SK-MEL-5 (cell line): ENCODE results near the gene CGRRF1. TPM values are rescaled to one million over a fixed set of nuclear protein-coding genes. Genes with fewer than 3 reads are reported as not detected.

Experiments used
- total RNA-seq: library from RNA; depleted of rRNA; stranded (reverse); fragments of >200 nt; shearing (Covaris generic); gene quantifications from 2 replicates; pipeline ENCODE4 v1.2.3, GENCODE V29; 2014; rRNA removed

CGRRF1 gene
- total RNA-seq, 1 experiment from 2014 or later = 19.3 TPM

Other genes starting within 250 kb of the CGRRF1 start
- gene CDKN3, start 112.9 kb upstream of the CGRRF1 start, total RNA-seq = 55.2 and 64.0 TPM in 2 replicates
- 147 and 155 TPM in 2 replicates for gene CNIH1, start 68.5 kb upstream of the CGRRF1 start, total RNA-seq
- gene GMFB, start 20.9 kb upstream of the CGRRF1 start, total RNA-seq = 83.9 and 102 TPM in 2 replicates
- 16.2 and 18.0 TPM in 2 replicates for gene SAMD4A, start 57.2 kb downstream of the CGRRF1 start, total RNA-seq